Measurements from ENCODE around the gene ENTPD6.

GRCh38 chr20:25274481-25274880 is 79.0 kb downstream of the ENTPD6 start:
- TF ChIP-seq CTCF (IDR thresholded peaks at IDR 0.05) (no peak), EZH2 (IDR thresholded peaks at IDR 0.05; ENCODE audit: borderline replicate concordance, insufficient read depth, low read depth, low read length, poor library complexity, severe bottlenecking) (no peak)

All from B cell (primary cell).